HL-60 (cell line): ENCODE data around the gene MUC5AC.

Experiments used
- DNase-seq, 2 experiments: peaks; one replicate each; pipeline ENCODE4 v3.0.0-alpha.2; 2010 to 2020; ENCODE audit warnings: low read depth in 1 of 2, low spot score in 1 of 2
- H3K27ac ChIP-seq: fragments of 250-450 bp; sonication (Bioruptor Pico); replicated peaks from 2 replicates; pipeline ENCODE4 v1.5.1; 2020; ENCODE audit warnings: mild to moderate bottlenecking, moderate library complexity
- H3K27me3 ChIP-seq: fragments of 250-450 bp; sonication (Bioruptor Pico); 2 replicates; pipeline ENCODE4 v1.5.1; 2021; ENCODE audit warnings: mild to moderate bottlenecking, moderate library complexity; ENCODE audit not compliant: insufficient read depth, poor library complexity, severe bottlenecking
- H3K4me3 ChIP-seq: replicated peaks from 2 replicates; pipeline ENCODE4 v1.5.1; 2011; ENCODE audit warnings: mild to moderate bottlenecking, control low read depth, low read length; ENCODE audit not compliant: insufficient read depth
- CTCF ChIP-seq: IDR thresholded peaks from one replicate; pipeline ENCODE4 v1.5.1; 2011; ENCODE audit warnings: low read length, control low read depth, inconsistent platforms; ENCODE audit not compliant: insufficient read depth
- GABPA ChIP-seq: IDR thresholded peaks from 2 replicates; pipeline ENCODE4 v1.6.1; 2012; ENCODE audit warnings: low read depth
- POLR2AphosphoS5 ChIP-seq: IDR thresholded peaks from 2 replicates; pipeline ENCODE4 v1.6.1; 2012; ENCODE audit warnings: low read depth
- REST ChIP-seq: IDR thresholded peaks from 2 replicates; pipeline ENCODE4 v1.6.1; 2012; ENCODE audit warnings: low read depth; ENCODE audit not compliant: insufficient replicate concordance
- SPI1 ChIP-seq: IDR thresholded peaks from 2 replicates; pipeline ENCODE4 v1.6.1; 2012; ENCODE audit warnings: low read depth, mild to moderate bottlenecking, borderline replicate concordance

MUC5AC gene

DNA sequence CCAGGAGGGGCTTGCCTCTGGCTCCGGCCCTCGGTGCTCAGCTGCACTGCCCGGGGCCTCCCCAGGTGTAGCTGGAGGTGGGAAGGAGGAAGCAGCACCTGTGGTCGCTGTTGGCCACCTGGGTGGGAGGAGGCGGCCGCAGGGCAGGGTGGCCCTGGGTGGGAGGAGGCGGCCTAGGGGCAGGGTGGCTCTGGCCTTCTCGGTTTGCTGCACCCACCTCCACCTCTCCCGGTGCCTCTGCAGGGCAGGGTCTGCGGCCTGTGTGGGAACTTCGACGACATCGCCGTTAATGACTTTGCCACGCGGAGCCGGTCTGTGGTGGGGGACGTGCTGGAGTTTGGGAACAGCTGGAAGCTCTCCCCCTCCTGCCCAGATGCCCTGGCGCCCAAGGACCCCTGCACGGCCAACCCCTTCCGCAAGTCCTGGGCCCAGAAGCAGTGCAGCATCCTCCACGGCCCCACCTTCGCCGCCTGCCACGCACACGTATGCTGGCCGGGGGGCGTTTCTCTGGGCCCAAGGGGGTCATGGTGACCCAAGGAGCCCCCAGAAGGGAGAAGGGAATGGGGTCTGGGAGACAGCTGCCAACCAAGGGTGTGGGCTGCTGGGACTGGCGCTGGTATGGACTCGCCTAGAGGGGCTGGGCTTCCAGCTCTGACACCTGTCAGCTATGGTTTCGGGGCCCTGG is 20.6 kb downstream of the MUC5AC start:
- TF ChIP-seq CTCF: no peak
- TF ChIP-seq GABPA: no peak
- TF ChIP-seq REST: no peak
- no peak for TF ChIP-seq POLR2AphosphoS5
- TF ChIP-seq SPI1: no peak
- no peak overlapping the region for H3K4me3 ChIP-seq
- H3K27me3 ChIP-seq: no peaks in the 10 kb centered on the region
- no peak for DNase-seq
- no peak overlapping the region for H3K27ac ChIP-seq

GRCh38 chr11:1178906-1179305 is 21.2 kb downstream of the MUC5AC start:
- H3K27me3 ChIP-seq: no peaks in the 10 kb centered on the region
- TF ChIP-seq REST: no peak
- no peak for TF ChIP-seq GABPA
- TF ChIP-seq SPI1: no peak
- TF ChIP-seq POLR2AphosphoS5: no peak
- no peak for TF ChIP-seq CTCF
- DNase-seq: no peak
- H3K27ac ChIP-seq: no peak overlapping the region
- no peak overlapping the region for H3K4me3 ChIP-seq

GRCh38 chr11:1179641-1180040 is 21.9 kb downstream of the MUC5AC start:
- Histone ChIP-seq H3K4me3 (no peak overlapping the region), H3K27ac (no peak overlapping the region), H3K27me3 (no peaks in the 10 kb centered on the region)
- DNase-seq: no peak
- TF ChIP-seq REST (no peak), POLR2AphosphoS5 (no peak), GABPA (no peak), CTCF (no peak), SPI1 (no peak)
